ENCODE results near the gene IVNS1ABP.
"Not testable (repeated sequence)": the region's sequence is repeated elsewhere in the genome, so short reads cannot be mapped to it uniquely, and the experiment has no call there.

Gene IVNS1ABP

GRCh38 chr1:185317034-185317885 is at the start of gene IVNS1ABP:
Gene IVNS1ABP, minus strand, starts transcription at chr1:185317243. Its CDS starts 7,750 bp downstream, at chr1:185309493.
- peak; percentile 98 for DNase-seq

DNA sequence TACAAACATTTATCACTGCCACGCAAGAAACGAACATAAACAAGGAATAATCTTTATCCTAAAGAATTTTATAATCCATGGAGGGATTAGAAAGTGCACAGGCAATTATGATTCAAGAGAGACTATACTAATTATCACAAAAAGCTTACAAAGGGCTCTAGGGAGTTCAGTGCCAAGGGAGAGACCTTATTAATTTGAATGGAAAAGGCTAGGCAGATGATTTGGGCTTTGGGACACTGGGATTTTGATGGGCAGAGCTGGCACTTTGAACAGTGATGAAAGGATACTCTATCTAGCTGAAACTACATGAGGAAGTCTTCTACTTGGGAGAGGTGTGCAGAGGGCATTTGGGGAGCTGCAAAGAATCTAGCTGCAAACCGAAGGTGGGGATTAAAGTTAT is 48.9 kb upstream of the IVNS1ABP start:
- no peak for DNase-seq

DNA sequence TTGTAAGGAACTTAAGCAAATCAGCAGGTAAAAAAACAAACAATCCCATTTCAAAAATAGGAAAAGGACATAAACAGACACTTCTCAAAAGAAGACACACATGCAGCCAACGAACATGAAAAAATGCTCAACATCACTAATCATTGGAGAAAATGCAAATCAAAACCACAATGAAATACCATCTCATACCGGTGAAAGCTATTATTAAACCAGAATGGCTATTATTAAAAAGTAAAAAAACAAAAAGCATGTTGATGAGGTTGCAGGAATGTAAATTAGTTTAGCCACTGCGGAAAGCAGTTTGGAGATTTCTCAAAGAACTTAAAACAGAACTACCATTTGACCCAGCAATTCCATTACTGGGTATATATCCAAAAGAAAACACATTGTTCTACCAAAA is 47.5 kb upstream of the IVNS1ABP start:
- not testable (repeated sequence) for DNase-seq

DNA sequence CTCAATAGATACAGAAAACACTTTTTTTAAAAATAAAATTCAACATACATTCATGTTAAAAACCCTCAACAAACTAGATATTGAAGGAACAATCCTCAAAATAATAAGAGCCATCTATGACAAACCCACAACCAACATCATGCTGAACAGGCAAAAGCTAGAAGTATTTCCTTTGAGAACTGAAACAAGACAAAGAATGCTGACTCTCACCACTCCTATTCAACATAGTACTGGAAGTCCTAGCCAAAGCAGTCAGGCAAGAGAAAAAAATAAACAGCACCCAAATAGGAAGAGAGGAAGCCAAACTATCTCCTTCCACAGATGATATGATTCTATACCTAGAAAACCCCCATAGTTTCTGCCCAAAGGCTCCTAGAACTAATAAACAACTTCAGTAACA is 46.2 kb upstream of the IVNS1ABP start:
- DNase-seq: no peak

DNA sequence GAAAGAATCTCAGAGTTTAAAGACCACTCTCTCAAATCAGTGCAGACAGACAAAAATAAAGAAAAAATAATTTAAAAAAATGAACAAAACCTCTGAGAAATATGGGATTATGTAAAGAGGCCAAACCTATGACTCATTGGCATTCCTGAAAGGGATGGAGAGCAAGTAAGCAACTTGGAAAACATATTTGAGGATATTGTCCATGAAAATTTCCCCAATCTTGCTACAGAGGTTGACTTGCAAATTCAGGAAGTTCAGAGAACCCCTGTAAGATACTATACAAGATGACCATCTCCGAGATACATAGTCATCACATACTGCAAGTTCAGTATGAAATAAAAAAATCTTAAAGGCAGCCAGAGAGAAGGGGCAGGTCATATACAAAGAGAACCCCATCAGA is 43.7 kb upstream of the IVNS1ABP start:
- DNase-seq: no peak

- no peak for DNase-seq
These were observed 41.9 kb upstream of the IVNS1ABP start for GRCh38 chr1:185358957-185359356.

DNA sequence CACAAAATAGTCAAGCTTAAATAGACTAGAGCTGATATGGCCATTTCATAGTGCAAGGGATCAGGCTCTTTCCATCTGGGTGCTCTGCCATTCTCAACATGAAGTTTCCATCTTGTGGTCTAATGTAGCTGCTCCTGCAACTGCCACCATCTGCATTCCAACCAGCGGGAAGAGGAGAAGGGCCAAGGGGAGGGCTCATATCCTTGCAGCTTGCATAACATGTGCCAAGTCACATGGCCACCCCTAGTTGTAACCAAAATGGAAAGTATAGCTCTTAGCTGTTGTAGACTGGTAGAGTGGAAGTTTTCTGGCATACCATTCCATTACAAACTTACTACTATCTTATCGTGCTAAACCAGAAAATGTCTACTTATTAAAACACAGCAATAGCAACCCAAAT is 38.9 kb upstream of the IVNS1ABP start:
- DNase-seq: no peak

GRCh38 chr1:185353124-185353523 is 36.1 kb upstream of the IVNS1ABP start:
- no peak for DNase-seq

GRCh38 chr1:185351734-185352466 is 34.9 kb upstream of the IVNS1ABP start:
- no peak for DNase-seq

GRCh38 chr1:185350027-185350442 is 33.0 kb upstream of the IVNS1ABP start:
- DNase-seq: no peak

GRCh38 chr1:185349556-185349955 is 32.5 kb upstream of the IVNS1ABP start:
- no peak for DNase-seq

DNA sequence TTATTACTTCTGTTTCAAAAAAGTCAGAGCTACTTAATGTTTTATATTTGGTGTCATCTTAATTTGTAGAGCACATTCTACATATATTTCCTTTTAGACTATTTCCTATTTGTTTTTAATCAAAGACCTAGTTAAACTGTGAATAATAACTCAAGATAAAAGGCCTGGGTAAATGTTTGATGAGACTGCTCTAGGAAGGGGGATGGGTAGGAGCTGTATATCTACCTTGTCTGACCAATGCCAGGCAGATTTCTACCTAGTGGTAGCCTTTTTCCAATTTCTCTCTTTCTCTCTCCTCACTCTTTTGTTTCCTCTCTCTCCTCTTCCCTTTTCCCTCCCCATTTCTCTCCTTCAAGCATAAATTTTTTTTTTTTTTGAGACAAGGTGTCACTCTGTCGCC is 31.9 kb upstream of the IVNS1ABP start:
- no peak for DNase-seq

GRCh38 chr1:185348296-185348695 is 31.3 kb upstream of the IVNS1ABP start:
- no peak for DNase-seq

DNA sequence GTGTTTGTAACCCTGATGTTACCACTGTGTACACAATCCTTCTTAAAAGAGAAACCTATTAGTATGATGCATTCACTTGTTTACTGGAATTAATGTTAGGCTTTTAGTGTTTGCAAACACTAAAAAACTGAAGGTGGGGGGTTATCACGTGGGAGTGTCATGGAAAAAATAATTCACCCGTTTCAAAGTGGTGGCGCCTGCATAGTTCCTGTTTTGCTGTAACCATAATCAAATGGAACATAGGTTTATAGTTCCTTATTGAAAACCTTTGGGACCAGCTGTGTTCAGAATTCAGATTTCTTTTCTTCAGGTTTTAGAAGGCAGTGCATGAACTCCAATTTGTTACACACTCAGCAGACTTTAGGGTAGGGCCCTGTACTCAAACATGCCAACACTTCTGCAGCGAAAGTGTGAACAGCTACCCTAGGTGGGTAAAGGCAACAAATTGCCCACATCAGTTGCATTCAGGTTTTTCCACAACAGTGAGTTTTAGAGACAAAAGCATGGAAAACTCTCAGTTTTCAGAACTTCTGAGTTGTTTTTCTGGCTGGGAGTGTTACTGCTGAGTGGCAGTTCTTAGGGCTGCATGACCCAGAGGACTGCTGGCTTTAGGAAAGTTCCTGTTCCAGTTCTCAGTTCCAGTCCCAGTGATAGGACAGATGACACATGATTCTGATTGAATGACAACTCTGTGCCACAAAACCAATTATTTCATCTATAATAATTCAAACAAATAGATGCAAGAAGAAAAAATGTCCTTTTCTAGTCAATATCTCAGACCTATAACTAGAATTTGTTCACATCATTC is 29.1 kb upstream of the IVNS1ABP start:
- no peak for DNase-seq

DNA sequence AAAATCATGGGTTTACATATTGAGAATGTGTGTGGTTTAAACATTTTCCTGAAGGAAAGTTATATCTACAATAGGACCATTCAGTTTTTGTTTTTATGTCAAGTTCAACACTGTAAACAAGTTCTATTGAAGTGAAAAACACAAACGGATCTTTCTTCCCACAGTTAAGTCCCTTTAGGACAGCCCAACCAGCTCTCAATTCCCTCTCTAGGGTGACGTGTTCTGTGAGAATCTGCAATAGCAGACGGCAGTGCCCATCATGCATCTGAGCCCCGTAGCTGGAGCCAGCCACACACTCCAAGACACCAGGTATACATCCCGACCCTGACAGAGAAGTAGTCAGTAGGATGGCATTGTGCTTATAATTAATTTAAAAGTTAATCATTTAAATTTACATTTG is 26.3 kb upstream of the IVNS1ABP start:
- DNase-seq: no peak

- DNase-seq: no peak
These were observed 25.7 kb upstream of the IVNS1ABP start for GRCh38 chr1:185342672-185343259.

- DNase-seq: no peak
These were observed 25.0 kb upstream of the IVNS1ABP start for GRCh38 chr1:185342017-185342416.

- no peak for DNase-seq
These were observed 24.2 kb upstream of the IVNS1ABP start for GRCh38 chr1:185341196-185341781.

DNA sequence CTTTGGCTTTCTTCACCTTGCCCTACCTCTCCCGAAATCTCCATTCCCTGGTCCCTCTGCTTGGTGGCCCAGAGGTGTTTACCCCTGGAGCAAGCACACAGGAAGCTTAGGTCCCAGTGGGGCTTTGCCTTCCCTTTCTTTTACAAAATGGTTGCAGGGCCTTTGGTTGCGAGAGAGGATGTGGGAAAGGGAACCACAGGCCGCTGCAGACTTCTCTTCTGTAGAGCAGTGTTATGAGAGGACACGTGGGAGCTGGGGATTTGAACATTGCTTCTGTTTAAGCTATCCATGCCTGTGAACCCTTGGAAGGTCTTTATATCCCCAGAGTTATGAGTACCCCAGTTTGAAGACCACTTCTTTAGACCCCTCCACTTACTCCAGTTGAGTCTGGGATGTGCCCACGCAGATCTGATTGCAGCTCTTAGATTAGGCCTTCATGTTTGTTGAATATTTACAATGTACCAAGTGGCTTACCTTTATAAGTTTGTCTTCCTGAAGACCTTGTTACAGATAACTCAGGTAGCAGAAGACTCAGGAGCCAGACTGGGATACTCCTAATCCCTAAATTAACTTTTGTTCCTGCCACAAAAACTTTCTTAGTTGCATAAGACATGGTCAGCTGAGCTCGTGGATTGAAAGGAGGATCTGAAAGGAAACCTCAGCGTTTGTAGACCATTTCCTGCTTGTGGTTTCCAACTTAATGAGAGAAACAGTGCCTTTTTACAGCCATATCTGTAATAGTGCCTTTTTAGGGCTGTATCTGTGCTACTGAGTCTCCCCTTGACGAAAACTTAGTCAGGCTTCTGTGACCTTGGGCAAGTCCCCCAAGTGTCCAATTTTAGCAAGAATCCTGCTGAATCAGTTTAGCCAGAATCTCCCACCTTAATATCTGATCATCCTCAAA is 21.9 kb upstream of the IVNS1ABP start:
- DNase-seq: no peak

DNA sequence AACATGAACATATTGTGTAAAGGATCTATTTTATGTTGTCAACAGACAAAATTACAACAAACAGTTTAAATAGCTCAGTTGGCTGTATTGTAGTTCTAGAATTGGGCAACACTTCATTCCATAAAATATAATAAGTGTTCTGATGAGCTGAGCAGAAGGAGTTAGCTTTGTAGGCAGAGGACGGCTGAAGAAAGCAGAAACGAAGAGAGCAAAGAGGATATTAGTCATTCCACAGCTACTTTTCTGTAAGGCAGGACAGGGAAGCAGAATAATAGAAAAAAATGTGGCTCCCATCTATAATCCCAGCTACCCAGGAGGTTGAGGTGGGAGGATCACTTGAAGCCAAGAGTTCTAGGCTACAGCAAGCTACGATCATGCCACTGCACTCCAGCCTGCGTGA is 20.2 kb upstream of the IVNS1ABP start:
- no peak for DNase-seq

DNA sequence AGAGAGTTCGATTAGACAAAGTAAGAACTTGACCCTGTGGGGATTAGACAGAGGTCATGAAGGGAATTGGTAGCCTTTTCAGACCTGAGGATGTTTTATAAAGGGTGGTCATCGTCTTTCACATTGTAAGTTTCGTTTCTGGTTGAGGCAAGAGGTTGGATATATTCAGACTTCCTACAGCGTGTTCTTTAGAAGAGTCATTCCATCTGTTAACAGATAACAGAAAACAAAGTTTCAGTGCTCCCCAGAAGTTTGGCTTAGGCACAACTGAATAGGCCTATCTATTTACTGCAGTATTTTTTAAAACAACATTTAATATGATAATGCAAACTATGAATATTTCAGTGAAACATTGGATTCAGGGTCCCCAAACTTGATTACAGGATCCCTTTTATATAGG is 17.1 kb upstream of the IVNS1ABP start:
- DNase-seq: no peak

- no peak for DNase-seq
These were observed 11.2 kb upstream of the IVNS1ABP start for GRCh38 chr1:185328255-185328654.
